NB4 (cell line): ENCODE measurements around the gene CCDC177.

Source experiments
- POLR2A ChIP-seq: IDR thresholded peaks from 2 replicates; pipeline ENCODE4 v1.6.1; 2011; ENCODE audit warnings: mild to moderate bottlenecking; ENCODE audit not compliant: insufficient read length; ENCODE audit errors: extremely low read depth
- TF ChIP-seq, protein P1 (sequence below): IDR thresholded peaks from one replicate; pipeline ENCODE4 v1.5.1; 2012; ENCODE audit warnings: low read depth, low read length

DNA sequence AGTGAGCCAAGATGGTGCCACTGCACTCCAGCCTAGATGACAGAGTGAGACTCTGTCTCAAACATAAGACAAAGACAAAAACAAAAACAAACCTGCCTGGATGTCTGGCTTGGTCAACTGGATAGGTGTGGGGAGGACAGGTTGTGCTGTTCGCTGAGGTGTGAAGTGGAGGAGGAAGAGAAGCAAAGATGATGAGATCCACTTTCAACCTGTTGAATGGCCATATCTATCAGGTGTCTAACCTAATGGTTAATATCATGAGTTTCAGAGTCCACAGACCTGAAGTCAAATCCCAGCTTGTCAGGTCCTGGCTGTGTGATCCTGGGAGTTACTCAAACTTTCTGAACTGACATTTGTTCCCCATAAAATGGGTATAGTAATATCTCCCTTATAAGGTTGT lies 9.7 kb upstream of the CCDC177 start:
- TF ChIP-seq, protein P1, sequence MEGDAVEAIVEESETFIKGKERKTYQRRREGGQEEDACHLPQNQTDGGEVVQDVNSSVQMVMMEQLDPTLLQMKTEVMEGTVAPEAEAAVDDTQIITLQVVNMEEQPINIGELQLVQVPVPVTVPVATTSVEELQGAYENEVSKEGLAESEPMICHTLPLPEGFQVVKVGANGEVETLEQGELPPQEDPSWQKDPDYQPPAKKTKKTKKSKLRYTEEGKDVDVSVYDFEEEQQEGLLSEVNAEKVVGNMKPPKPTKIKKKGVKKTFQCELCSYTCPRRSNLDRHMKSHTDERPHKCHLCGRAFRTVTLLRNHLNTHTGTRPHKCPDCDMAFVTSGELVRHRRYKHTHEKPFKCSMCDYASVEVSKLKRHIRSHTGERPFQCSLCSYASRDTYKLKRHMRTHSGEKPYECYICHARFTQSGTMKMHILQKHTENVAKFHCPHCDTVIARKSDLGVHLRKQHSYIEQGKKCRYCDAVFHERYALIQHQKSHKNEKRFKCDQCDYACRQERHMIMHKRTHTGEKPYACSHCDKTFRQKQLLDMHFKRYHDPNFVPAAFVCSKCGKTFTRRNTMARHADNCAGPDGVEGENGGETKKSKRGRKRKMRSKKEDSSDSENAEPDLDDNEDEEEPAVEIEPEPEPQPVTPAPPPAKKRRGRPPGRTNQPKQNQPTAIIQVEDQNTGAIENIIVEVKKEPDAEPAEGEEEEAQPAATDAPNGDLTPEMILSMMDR, result no peak
- no peak for TF ChIP-seq POLR2A
